Measurements from ENCODE around the gene MRPL14.

GRCh38 chr6:44142835-44143234 lies 15.6 kb upstream of the MRPL14 start:
- no peak for TF ChIP-seq POLR2A (IDR thresholded peaks at IDR 0.05; ENCODE audit: low read depth, low read length)
- TF ChIP-seq MYC (IDR thresholded peaks at IDR 0.05; ENCODE audit: insufficient read depth, insufficient read length, insufficient replicate concordance, low read length, severe bottlenecking): no peak
- TF ChIP-seq MXI1 (IDR thresholded peaks at IDR 0.05; ENCODE audit: low read depth, low read length): no peak
- TF ChIP-seq, protein P1, sequence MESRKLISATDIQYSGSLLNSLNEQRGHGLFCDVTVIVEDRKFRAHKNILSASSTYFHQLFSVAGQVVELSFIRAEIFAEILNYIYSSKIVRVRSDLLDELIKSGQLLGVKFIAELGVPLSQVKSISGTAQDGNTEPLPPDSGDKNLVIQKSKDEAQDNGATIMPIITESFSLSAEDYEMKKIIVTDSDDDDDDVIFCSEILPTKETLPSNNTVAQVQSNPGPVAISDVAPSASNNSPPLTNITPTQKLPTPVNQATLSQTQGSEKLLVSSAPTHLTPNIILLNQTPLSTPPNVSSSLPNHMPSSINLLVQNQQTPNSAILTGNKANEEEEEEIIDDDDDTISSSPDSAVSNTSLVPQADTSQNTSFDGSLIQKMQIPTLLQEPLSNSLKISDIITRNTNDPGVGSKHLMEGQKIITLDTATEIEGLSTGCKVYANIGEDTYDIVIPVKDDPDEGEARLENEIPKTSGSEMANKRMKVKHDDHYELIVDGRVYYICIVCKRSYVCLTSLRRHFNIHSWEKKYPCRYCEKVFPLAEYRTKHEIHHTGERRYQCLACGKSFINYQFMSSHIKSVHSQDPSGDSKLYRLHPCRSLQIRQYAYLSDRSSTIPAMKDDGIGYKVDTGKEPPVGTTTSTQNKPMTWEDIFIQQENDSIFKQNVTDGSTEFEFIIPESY (IDR thresholded peaks at IDR 0.05): no peak

All from GM12878 (cell line).